PFSK-1 (cell line): ENCODE measurements around the gene U2AF2.

Experiments used
- FOXP2 ChIP-seq: optimal IDR thresholded peaks from 2 replicates; pipeline ENCODE3; 2011; ENCODE audit warnings: borderline replicate concordance, control low read depth, inconsistent platforms; ENCODE audit not compliant: insufficient read depth; ENCODE audit errors: extremely low read length, extremely low read depth
- POLR2AphosphoS5 ChIP-seq: IDR thresholded peaks from 2 replicates; pipeline ENCODE4 v1.6.1; 2012; ENCODE audit warnings: low read depth, mild to moderate bottlenecking, control low read depth, low read length, moderate library complexity
- REST ChIP-seq, 2 experiments: IDR thresholded peaks; 2 replicates each; pipeline versions ENCODE4 v1.6.1 to v1.8.0; 2011 to 2012; ENCODE audit warnings: low read depth in 2 of 2, low read length in 2 of 2, control low read depth in 1 of 2, inconsistent platforms in 1 of 2, mild to moderate bottlenecking in 1 of 2, moderate library complexity in 1 of 2; ENCODE audit not compliant: insufficient read depth in 1 of 2
- TAF1 ChIP-seq: IDR thresholded peaks from 2 replicates; pipeline ENCODE4 v1.6.1; 2012; ENCODE audit warnings: low read length, control low read depth, borderline replicate concordance; ENCODE audit not compliant: insufficient read depth

GRCh38 chr19:55618426-55618825 lies 36.4 kb upstream of the U2AF2 start:
- TF ChIP-seq POLR2AphosphoS5 (no peak), REST (IDR thresholded peaks at IDR 0.05; ENCODE audit: insufficient read depth in 1 of 2, low read depth in 2 of 2, low read length in 2 of 2) (no peak), FOXP2 (no peak), TAF1 (no peak)
